NCI-H2029 (cell line): ENCODE measurements around the gene LRRC41.
"Not testable (repeated sequence)": the region's sequence is repeated elsewhere in the genome, so short reads cannot be mapped to it uniquely, and the experiment has no call there.

Source experiments
- DNase-seq: peaks from one replicate; lab custom pipeline; 2025; lab: John Stamatoyannopoulos, UW

The LRRC41 gene

GRCh38 chr1:46325285-46326076 is 22.1 kb upstream of the LRRC41 start:
- not testable (repeated sequence) for DNase-seq

DNA sequence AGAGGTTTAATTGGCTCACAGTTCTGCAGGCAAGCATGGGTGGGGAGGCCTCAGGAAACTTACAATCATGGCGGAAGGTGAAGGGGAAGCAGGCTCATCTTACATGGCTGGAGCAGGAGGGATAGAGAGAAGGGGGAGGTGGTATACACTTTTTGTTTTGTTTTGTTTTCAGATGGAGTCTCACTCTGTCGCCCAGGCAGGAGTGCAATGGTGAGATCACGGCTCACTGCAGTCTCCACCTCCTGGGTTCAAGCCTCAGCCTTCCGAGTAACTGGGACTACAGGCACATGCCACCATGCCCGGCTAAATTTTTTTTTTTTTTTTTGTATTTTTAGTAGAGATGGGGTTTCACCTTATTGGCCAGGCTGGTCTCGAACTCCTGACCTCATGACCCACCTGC is 18.8 kb upstream of the LRRC41 start:
- not testable (repeated sequence) for DNase-seq

DNA sequence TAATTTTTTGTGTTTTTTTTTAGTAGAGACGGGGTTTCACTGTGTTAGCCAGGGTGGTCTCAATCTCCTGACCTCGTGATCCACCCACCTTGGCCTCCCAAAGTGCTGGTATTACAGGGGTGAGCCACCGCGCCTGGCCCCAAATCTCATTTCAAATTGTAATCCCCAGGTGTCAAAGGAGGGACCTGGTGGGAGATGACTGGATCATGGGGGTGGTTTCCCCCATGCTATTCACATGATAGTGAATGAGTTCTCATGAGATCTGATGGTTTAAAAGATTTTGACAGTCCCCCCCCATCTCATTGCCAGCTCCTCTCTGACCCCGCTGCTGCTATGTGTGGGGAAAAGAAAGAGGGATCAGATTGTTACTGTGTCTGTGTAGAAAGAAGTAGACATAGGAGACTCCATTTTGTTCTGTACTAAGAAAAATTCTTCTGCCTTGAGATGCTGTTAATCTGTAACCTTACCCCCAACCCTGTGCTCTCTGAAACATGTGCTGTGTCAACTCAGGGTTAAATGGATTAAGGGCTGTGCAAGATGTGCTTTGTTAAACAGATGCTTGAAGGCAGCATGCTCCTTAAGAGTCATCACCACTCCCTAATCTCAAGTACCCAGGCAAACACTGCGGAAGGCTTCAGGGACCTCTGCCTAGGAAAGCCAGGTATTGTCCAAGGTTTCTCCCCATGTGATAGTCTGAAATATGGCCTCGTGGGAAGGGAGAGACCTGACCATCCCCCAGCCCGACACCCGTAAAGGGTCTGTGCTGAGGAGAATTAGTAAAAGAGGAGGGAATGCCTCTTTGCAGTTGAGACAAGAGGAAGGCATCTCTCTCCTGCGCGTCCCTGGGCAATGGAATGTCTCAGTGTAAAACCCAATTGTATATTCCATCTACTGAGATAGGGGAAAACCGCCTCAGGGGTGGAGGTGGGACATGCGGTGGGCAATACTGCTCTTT is 16.8 kb upstream of the LRRC41 start:
- DNase-seq: not testable (repeated sequence)

GRCh38 chr1:46319301-46319700 is 15.9 kb upstream of the LRRC41 start:
- not testable (repeated sequence) for DNase-seq

GRCh38 chr1:46317323-46317722 is 13.9 kb upstream of the LRRC41 start:
- no peak for DNase-seq

DNA sequence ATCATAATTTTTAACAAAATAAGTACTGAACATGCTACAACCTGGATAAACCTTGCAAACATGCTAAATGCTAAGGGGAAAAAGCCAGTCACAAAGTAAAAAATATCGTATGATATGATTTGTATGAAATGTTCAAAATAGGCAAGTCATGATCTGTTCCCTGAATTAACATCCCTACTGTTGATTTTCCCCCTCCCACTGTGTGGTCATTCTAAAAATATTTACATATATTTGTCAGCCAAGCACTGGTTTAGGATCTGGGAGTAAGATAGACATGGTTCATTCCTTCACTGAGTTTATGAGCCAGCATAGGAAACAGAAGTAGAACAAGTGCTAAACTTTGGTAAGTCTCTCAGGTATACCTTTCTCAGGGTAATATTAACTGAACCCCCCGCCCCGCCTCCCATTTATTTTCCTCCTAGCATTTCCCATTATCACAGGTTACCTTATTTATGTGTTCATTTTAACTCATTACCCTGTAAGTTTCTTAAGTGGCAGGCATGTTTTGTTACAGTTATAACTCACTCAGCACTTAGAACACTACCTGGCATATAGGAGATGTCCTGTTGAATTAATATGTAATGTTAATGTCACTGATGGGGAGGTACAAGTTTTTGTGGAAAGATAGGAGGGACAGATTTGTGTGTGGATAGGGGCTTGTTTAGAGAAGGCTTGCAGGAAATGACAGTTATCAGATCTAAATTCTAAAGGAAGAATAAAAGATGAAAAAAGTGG is 12.4 kb upstream of the LRRC41 start:
- DNase-seq: no peak

- DNase-seq: no peak
These were observed 6.9 kb upstream of the LRRC41 start for GRCh38 chr1:46310321-46310720.

DNA sequence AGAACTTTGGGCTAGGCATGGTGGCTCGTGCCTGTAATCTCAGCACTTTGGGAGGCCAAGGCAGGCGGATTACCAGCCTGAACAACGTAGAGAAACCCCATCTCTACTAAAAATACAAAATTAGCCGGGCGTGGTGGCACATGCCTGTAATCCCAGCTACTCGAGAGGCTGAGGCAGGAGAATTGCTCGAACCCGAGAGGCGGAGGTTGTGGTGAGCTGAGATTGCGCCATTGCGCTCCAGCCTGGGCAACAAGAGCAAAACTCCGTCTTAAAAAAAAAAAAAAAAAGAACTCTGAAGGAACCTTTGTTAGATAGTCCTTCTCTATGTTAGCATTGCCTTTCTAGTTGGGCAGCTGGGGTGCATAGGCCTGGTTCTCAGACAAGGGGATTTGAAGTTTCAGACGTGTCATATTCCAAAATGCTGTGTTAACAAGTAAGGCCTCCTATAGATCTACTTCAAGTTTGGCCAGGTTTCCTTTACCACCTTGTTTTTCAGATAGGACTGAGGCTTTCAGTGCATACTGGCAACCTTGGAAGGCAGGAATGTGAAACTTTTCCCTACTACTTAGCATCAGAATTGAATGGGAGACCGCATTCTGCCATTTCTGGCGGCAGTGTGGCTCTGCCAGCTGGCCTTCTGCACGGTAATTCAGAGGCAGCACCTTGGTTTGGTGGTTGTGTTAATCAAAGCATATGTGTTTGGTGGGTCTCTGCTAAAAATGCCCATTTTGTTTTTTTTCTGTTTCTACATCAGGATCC is 6.2 kb upstream of the LRRC41 start:
- no peak for DNase-seq

DNA sequence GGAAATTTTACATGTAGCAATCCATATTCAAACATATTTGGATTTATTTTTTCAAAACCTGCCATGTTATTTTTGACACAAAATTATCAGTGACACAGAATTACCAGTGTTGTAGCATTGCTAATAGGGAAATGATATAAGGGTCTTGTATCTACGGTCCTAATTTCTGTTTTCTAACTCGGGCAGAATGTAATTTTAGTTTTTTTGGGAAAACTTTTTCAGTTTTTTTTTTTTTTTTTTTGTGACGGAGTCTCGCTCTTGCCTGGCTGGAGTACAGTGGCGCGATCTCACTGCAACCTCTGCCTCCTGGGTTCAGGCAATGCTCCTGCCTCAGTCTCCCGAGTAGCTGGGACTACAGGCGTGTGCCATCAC is 2.7 kb upstream of the LRRC41 start:
- no peak for DNase-seq

- DNase-seq: peak; percentile 29
These were observed 483 bp upstream of the LRRC41 start for GRCh38 chr1:46303872-46304326.

DNA sequence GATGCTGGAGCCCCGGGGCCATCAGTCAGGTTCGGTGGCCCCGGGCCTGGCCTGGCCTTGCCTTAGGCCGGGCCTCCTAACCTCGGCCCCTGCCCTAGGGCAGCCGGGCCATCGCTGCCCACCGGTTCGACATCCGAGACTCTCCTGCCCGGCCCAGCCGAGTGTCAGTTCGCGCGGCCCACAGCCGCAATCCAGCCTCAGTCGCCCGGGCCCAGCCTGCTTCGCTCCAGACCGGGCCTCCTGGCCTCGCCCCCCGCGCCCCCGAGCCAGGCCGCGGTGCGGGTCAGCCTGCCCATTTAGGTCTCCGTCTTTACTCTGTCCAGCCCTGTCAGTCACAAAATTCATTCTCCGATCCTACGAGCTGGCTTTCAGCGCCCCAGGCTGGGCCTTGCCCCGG is 777 bp downstream of the LRRC41 start:
- DNase-seq: no peak

DNA sequence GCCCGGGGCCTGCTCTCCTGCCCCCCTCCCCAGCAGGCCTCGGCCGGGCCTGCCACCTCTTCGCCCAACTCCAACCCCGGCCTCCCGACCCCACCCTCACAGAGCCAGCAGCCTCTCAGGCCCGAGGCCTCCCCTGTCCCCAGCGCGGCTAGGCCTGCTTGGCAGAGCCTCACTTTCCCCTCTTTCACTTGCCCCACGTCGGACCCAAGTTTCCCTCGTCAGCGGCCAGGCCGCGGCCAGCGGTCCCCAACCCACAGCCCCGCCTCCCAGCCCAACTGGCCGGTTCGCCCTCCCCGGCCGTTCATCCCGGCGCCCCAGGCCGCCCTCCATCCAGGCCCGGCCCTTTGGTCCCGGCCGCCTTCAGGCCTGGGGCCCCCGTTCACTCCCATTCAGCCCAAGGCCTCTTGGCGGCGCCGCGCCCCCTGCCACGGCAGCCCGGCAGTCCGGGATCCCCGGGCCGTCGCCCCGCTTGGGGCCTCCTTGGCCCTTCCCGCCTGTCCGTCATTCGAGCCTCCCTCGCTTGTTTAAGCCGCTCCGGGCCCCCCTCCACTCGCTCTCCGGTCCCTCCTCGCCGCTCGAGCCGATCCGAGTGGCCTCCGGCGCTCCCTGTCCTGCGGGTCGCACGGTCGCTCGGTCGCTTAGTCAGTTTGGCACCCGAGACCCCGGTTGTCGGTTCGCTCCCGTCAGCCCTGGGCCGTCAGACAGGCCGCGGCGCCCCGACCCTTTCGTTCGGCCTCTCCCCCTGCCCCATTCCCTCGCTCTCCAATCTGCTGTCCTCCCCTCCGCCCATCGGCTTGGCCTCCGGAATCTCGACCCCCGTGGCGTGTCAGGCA is 1.4 kb downstream of the LRRC41 start:
- no peak for DNase-seq

- DNase-seq: no peak
These were observed 2.0 kb downstream of the LRRC41 start for GRCh38 chr1:46301406-46301807.

GRCh38 chr1:46300673-46301405 is 2.6 kb downstream of the LRRC41 start:
- DNase-seq: no peak

DNA sequence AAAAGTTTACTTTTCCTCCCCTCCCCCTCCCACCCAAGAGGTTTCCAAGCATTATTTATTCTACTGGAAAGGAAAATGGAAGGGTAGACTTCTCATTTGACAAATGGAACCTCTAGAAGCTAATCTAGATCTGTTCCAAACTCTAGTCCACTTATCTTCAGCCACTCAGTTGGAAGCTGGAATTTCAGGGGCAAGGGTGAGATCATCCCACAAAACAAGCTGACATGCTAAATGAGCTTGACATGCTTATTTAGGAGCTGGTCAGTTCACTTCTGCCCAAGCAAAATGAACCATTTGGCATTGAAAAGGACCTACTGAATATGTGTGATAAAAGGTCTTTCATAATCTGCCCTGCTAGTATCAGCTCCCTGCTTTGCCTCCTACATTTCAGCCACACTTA is 5.0 kb downstream of the LRRC41 start:
- no peak for DNase-seq

DNA sequence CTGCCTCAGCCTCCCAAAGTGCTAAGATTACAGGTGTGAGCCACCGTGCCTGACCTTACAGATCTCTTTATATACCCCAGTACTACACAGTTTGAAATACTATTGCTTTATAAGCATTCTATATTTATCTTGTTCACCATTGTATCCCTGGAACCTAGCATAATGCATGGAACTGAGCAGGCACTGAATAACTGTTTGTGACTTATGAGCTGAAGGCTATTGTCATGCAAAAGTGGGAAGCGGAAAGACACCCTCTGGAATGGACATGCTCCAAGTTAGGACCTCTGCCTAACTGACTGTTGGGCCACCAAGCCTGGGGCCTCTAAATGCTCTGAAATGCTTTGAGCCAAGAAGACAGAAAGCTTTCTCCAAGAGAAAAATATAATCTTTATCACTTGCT is 8.1 kb downstream of the LRRC41 start:
- no peak for DNase-seq

DNA sequence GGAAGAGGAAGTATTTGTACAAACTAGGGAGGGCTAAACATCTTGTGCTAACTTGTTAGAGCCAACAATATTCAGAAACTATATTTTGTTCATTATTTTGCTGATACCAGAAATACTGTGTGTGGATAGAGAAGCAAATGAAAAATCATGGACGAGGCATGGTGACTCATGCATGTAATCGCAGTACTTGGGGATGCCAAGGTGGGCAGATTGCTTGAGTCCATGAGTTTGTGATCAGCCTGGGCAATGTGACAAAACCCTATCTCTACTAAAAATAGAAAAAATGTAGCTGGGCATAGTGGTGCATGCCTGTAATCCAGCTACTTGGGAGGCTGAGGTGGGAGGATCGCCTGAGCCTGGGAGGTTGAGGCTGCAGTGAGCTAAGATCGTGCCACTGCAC is 13.4 kb downstream of the LRRC41 start:
- no peak for DNase-seq

DNA sequence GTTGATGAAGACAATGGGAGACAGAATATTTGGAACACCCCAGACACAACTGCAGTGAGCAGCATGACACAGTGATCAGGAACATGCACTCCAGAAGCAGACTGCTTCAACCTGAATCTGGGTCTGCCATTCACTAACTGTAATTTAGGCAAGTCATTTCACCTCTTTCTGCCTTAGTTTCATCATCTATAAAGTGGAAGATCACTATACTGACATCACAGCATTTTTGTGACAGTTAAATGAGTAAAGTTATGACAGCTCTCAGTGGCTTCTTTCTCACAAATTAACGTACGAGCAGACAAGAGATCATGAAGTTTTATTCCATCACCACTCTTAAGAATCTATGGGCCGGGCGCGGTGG is 14.3 kb downstream of the LRRC41 start:
- DNase-seq: no peak

- DNase-seq: no peak
These were observed 14.8 kb downstream of the LRRC41 start for GRCh38 chr1:46288485-46289133.
